ENCODE measurements around the gene SLC35G1. TPM values are rescaled to one million over a fixed set of nuclear protein-coding genes. Genes with fewer than 3 reads are reported as not detected.

The SLC35G1 gene
- total RNA-seq, 1 donor from 2014 or later, result 3.0 TPM

GRCh38 chr10:93851169-93851568 is 42.6 kb upstream of the SLC35G1 start:
- Mint-ChIP-seq H3K4me1 (ENCODE audit: low read depth, unreplicated experiment) (no peaks in the 10 kb centered on the region), H3K27ac (ENCODE audit: unreplicated experiment) (no peak overlapping the region)

GRCh38 chr10:93852476-93853095 is 41.2 kb upstream of the SLC35G1 start:
- Mint-ChIP-seq H3K4me3 (ENCODE audit: unreplicated experiment) (no peak overlapping the region), H3K36me3 (ENCODE audit: unreplicated experiment) (peaks cover 5% of the 10 kb centered on the region), H3K27ac (ENCODE audit: unreplicated experiment) (no peak overlapping the region), H3K4me1 (ENCODE audit: low read depth, unreplicated experiment) (no peaks in the 10 kb centered on the region), H3K9me3 (ENCODE audit: unreplicated experiment) (no peaks in the 10 kb centered on the region), H3K27me3 (ENCODE audit: unreplicated experiment) (peaks cover 7% of the 10 kb centered on the region)
- TF ChIP-seq CTCF (IDR thresholded peaks at IDR 0.05; ENCODE audit: partially characterized antibody, unreplicated experiment), result no peak
- DNase-seq, result no peak

More at GRCh38 chr10:93851169-93851568, 42.6 kb upstream of the SLC35G1 start:
- Mint-ChIP-seq H3K9me3 (ENCODE audit: unreplicated experiment) (no peaks in the 10 kb centered on the region), H3K27me3 (ENCODE audit: unreplicated experiment) (peaks cover 7% of the 10 kb centered on the region), H3K4me3 (ENCODE audit: unreplicated experiment) (no peak overlapping the region), H3K36me3 (ENCODE audit: unreplicated experiment) (peaks cover 5% of the 10 kb centered on the region)
- DNase-seq, result no peak
- TF ChIP-seq CTCF (IDR thresholded peaks at IDR 0.05; ENCODE audit: partially characterized antibody, unreplicated experiment), result no peak

- Mint-ChIP-seq H3K36me3 (ENCODE audit: unreplicated experiment) (no peaks in the 10 kb centered on the region), H3K9me3 (ENCODE audit: unreplicated experiment) (no peaks in the 10 kb centered on the region), H3K27me3 (ENCODE audit: unreplicated experiment) (peaks cover 5% of the 10 kb centered on the region), H3K4me1 (ENCODE audit: low read depth, unreplicated experiment) (no peaks in the 10 kb centered on the region), H3K27ac (ENCODE audit: unreplicated experiment) (no peak overlapping the region), H3K4me3 (ENCODE audit: unreplicated experiment) (no peak overlapping the region)
- TF ChIP-seq CTCF (IDR thresholded peaks at IDR 0.05; ENCODE audit: partially characterized antibody, unreplicated experiment), result no peak
- DNase-seq, result no peak
Observed at GRCh38 chr10:93854975-93855374, 38.8 kb upstream of the SLC35G1 start.

GRCh38 chr10:93856349-93857145 is 37.2 kb upstream of the SLC35G1 start:
- Mint-ChIP-seq H3K36me3 (ENCODE audit: unreplicated experiment) (peaks cover 5% of the 10 kb centered on the region), H3K4me3 (ENCODE audit: unreplicated experiment) (no peak overlapping the region), H3K27ac (ENCODE audit: unreplicated experiment) (no peak overlapping the region), H3K4me1 (ENCODE audit: low read depth, unreplicated experiment) (no peaks in the 10 kb centered on the region), H3K9me3 (ENCODE audit: unreplicated experiment) (peaks cover 2% of the 10 kb centered on the region), H3K27me3 (ENCODE audit: unreplicated experiment) (peaks cover 2% of the 10 kb centered on the region)
- TF ChIP-seq CTCF (IDR thresholded peaks at IDR 0.05; ENCODE audit: partially characterized antibody, unreplicated experiment), result no peak
- DNase-seq, result no peak

Data from glutamatergic neuron (in vitro differentiated cells).